OCI-LY1 (cell line): ENCODE measurements around the gene POLR2A.
"Not testable (repeated sequence)": the region's sequence is repeated elsewhere in the genome, so short reads cannot be mapped to it uniquely, and the experiment has no call there.

Experiments
- H2AFZ ChIP-seq: fragments of 200-600 bp; sonication (generic), shearing (Covaris generic); 2 replicates; pipeline ENCODE4 v1.6.0; 2014; ENCODE audit warnings: antibody characterized with exemption, mild to moderate bottlenecking, low read length
- H3F3A ChIP-seq: fragments of 200-600 bp; sonication (generic), shearing (Covaris generic); 2 replicates; pipeline ENCODE4 v1.6.0; 2014; ENCODE audit warnings: mild to moderate bottlenecking, antibody characterized with exemption, low read length, moderate library complexity; ENCODE audit not compliant: insufficient read depth
- H3K27ac ChIP-seq: fragments of 200-600 bp; sonication (generic); 2 replicates; pipeline ENCODE4 v1.5.1; 2014; ENCODE audit warnings: low read length, mixed run types, mild to moderate bottlenecking, low read depth; ENCODE audit not compliant: poor library complexity, severe bottlenecking
- H3K27me3 ChIP-seq: fragments of 200-600 bp; sonication (generic); 2 replicates; pipeline ENCODE4 v1.6.0; 2014; ENCODE audit warnings: antibody characterized with exemption, mild to moderate bottlenecking, low read length, moderate library complexity; ENCODE audit not compliant: insufficient read depth
- H3K36me3 ChIP-seq: fragments of 200-600 bp; sonication (generic); 2 replicates; pipeline ENCODE4 v1.6.1; 2014; ENCODE audit warnings: mild to moderate bottlenecking, antibody characterized with exemption, low read length, moderate library complexity, mixed read lengths; ENCODE audit not compliant: insufficient read depth
- H3K4me1 ChIP-seq: fragments of 200-600 bp; sonication (generic); 2 replicates; pipeline ENCODE4 v1.5.1; 2014; ENCODE audit warnings: mild to moderate bottlenecking, low read length, moderate library complexity; ENCODE audit not compliant: insufficient read depth, severe bottlenecking
- H3K4me2 ChIP-seq: fragments of 200-600 bp; sonication (generic), shearing (Covaris generic); 2 replicates; pipeline ENCODE4 v1.6.1; 2014; ENCODE audit warnings: low read length
- H3K4me3 ChIP-seq: fragments of 200-600 bp; sonication (generic); 2 replicates; pipeline ENCODE4 v1.5.1; 2014; ENCODE audit warnings: low read length, low read depth, mild to moderate bottlenecking, mixed read lengths; ENCODE audit not compliant: poor library complexity, severe bottlenecking
- H3K79me2 ChIP-seq: fragments of 200-600 bp; shearing (Covaris generic); 2 replicates; pipeline ENCODE4 v1.6.1; 2016; ENCODE audit warnings: mixed run types, low read length, mixed read lengths; ENCODE audit not compliant: insufficient read depth
- H3K9ac ChIP-seq: fragments of 200-600 bp; sonication (generic), shearing (Covaris generic); 2 replicates; pipeline ENCODE4 v1.6.1; 2014; ENCODE audit warnings: mild to moderate bottlenecking, low read length, mixed read lengths
- H3K9me2 ChIP-seq: fragments of 200-600 bp; sonication (generic), shearing (Covaris generic); 2 replicates; pipeline ENCODE4 v1.6.1; 2014; ENCODE audit warnings: low read depth, mild to moderate bottlenecking, low read length, mixed read lengths
- H3K9me3 ChIP-seq: fragments of 200-600 bp; shearing (Covaris generic); 2 replicates; pipeline ENCODE4 v1.6.1; 2014; ENCODE audit warnings: low read length, mixed read lengths
- H4K20me1 ChIP-seq: fragments of 200-600 bp; sonication (generic), shearing (Covaris generic); 2 replicates; pipeline ENCODE4 v1.6.0; 2016; ENCODE audit warnings: mild to moderate bottlenecking, low read length; ENCODE audit not compliant: insufficient read depth
- EZH2 ChIP-seq: fragments of 200-600 bp; sonication (generic), shearing (Covaris generic); IDR thresholded peaks from 2 replicates; pipeline ENCODE4 v1.8.0; 2017; ENCODE audit warnings: borderline replicate concordance, mixed run types, mild to moderate bottlenecking, antibody characterized with exemption, low read length, moderate library complexity, mixed read lengths
- TF ChIP-seq, protein P1 (sequence below): fragments of 200-600 bp; sonication (generic), shearing (Covaris generic); IDR thresholded peaks from 2 replicates; pipeline ENCODE4 v1.5.1; 2017; ENCODE audit warnings: mild to moderate bottlenecking, antibody characterized with exemption, low read length, moderate library complexity, mixed read lengths

The POLR2A gene

GRCh38 chr17:7471729-7472128 is 12.4 kb upstream of the POLR2A start:
- no peak overlapping the region for H2AFZ ChIP-seq
- TF ChIP-seq, protein P1, sequence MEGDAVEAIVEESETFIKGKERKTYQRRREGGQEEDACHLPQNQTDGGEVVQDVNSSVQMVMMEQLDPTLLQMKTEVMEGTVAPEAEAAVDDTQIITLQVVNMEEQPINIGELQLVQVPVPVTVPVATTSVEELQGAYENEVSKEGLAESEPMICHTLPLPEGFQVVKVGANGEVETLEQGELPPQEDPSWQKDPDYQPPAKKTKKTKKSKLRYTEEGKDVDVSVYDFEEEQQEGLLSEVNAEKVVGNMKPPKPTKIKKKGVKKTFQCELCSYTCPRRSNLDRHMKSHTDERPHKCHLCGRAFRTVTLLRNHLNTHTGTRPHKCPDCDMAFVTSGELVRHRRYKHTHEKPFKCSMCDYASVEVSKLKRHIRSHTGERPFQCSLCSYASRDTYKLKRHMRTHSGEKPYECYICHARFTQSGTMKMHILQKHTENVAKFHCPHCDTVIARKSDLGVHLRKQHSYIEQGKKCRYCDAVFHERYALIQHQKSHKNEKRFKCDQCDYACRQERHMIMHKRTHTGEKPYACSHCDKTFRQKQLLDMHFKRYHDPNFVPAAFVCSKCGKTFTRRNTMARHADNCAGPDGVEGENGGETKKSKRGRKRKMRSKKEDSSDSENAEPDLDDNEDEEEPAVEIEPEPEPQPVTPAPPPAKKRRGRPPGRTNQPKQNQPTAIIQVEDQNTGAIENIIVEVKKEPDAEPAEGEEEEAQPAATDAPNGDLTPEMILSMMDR: no peak
- TF ChIP-seq EZH2: no peak
- no peaks in the 10 kb centered on the region for H4K20me1 ChIP-seq
- H3K36me3 ChIP-seq: peaks cover 5% of the 10 kb centered on the region; the same call in 1 of the 2 replicates
- no peaks in the 10 kb centered on the region for H3K9me3 ChIP-seq
- H3K4me2 ChIP-seq: no peak overlapping the region
- H3K9me2 ChIP-seq: no peaks in the 10 kb centered on the region
- no peaks in the 10 kb centered on the region for H3F3A ChIP-seq
- H3K27ac ChIP-seq: peak overlapping the region; percentile 59
- H3K9ac ChIP-seq: no peak overlapping the region
- peaks cover 27% of the 10 kb centered on the region for H3K4me1 ChIP-seq
- H3K4me3 ChIP-seq: no peak overlapping the region
- H3K27me3 ChIP-seq: no peaks in the 10 kb centered on the region
- peaks cover 12% of the 10 kb centered on the region for H3K79me2 ChIP-seq

DNA sequence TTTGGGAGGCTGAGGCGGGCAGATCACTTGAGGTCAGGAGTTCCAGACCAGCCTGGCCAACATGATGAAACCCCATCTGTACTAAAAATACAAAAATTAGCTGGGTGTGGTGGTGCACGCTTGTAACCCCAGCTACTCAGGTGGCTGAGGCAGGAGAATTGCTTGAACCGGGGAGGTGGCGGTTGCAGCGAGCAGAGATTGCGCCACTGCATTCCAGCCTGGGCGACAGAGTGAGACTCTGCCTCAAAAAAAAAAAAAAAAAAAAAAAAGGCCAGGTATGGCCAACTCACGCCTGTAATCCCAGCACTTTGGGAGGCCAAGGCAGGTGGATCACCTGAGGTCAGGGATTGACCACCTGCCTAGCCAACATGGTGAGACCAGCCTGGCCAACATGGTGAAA is 9.4 kb upstream of the POLR2A start:
- not testable (repeated sequence) for H4K20me1 ChIP-seq, H3K36me3 ChIP-seq, H3K9me3 ChIP-seq, H3K9me2 ChIP-seq, H3K9ac ChIP-seq, H3F3A ChIP-seq, H2AFZ ChIP-seq, H3K4me2 ChIP-seq, H3K27ac ChIP-seq, H3K4me3 ChIP-seq, H3K27me3 ChIP-seq
- peaks cover 12% of the 10 kb centered on the region for H3K79me2 ChIP-seq
- H3K4me1 ChIP-seq: peaks cover 31% of the 10 kb centered on the region

DNA sequence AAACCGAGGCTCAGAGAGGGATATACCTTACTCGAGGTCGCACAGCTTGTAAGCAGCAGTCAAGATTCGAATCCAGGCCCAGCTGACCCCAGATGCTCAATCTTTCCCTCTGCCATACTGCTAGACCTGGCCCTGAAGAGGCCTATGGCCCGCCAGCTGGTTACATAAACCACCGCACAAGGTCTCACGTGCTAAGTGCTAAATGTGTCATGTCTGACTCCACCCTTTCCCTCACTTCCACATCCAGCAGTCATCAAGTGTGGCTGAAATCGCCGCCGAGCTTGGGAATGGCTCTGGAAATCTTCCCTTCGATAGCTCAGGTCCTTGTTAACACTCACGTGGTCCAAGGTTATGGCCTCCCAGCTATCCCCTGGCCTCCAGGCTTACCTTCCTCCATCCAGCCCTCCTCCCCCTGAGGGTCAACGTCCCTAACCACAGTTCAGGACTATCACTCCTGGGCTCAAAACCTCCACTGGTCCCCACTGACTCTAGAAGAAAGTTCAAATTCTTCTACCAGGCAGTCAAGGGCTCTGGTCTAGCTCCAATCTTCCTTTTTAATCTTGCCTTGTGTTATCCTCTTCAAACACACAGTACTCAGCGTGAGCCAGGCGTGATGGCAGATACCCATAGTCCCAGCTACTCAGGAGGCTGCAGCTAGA is 8.3 kb upstream of the POLR2A start:
- H3K4me1 ChIP-seq: peaks cover 42% of the 10 kb centered on the region
- peak overlapping the region; percentile 77 for H3K27ac ChIP-seq
- no peaks in the 10 kb centered on the region for H3K27me3 ChIP-seq
- peaks cover 12% of the 10 kb centered on the region for H3K79me2 ChIP-seq
- no peaks in the 10 kb centered on the region for H4K20me1 ChIP-seq
- H3K9me3 ChIP-seq: no peaks in the 10 kb centered on the region
- H2AFZ ChIP-seq: no peak overlapping the region
- H3K4me3 ChIP-seq: no peak overlapping the region
- H3K9me2 ChIP-seq: no peaks in the 10 kb centered on the region
- H3F3A ChIP-seq: no peaks in the 10 kb centered on the region
- TF ChIP-seq, protein P1: no peak
- TF ChIP-seq EZH2: no peak
- H3K36me3 ChIP-seq: no peaks in the 10 kb centered on the region
- no peak overlapping the region; the same call in 1 of the 2 replicates for H3K9ac ChIP-seq
- H3K4me2 ChIP-seq: no peak overlapping the region

- no peaks in the 10 kb centered on the region for H4K20me1 ChIP-seq
- peak overlapping the region; percentile 69; the same call in 1 of the 2 replicates for H3K4me2 ChIP-seq
- H3K79me2 ChIP-seq: peaks cover 12% of the 10 kb centered on the region
- no peaks in the 10 kb centered on the region for H3K36me3 ChIP-seq
- H3K9ac ChIP-seq: peak overlapping the region; percentile 14; the same call in 1 of the 2 replicates
- H3K27ac ChIP-seq: peak overlapping the region; percentile 77
- H3K4me1 ChIP-seq: peaks cover 44% of the 10 kb centered on the region
- no peak overlapping the region for H2AFZ ChIP-seq
- no peaks in the 10 kb centered on the region for H3K27me3 ChIP-seq
- H3K4me3 ChIP-seq: peak overlapping the region; percentile 76
- no peaks in the 10 kb centered on the region for H3K9me3 ChIP-seq
- H3K9me2 ChIP-seq: no peaks in the 10 kb centered on the region
- H3F3A ChIP-seq: no peaks in the 10 kb centered on the region
- TF ChIP-seq EZH2: no peak
- TF ChIP-seq, protein P1: no peak
Observed at GRCh38 chr17:7476494-7476893, 7.7 kb upstream of the POLR2A start.
